HUES48 (cell line): ENCODE data around the gene PSMA3.
A peak's percentile ranks its signal among the peaks of the same experiment; 100 is the strongest.

Source experiments
- H3K27ac ChIP-seq: one replicate; pipeline ENCODE4 v1.7.0; 2013; ENCODE audit warnings: low read depth, low read length, inconsistent platforms
- H3K27me3 ChIP-seq: 2 replicates; pipeline ENCODE4 v1.6.1; 2013; ENCODE audit warnings: mild to moderate bottlenecking, low read length; ENCODE audit not compliant: control insufficient read depth, insufficient read depth
- H3K36me3 ChIP-seq: 2 replicates; pipeline ENCODE4 v1.6.1; 2013; ENCODE audit warnings: low read length; ENCODE audit not compliant: control insufficient read depth, insufficient read depth
- H3K4me1 ChIP-seq: 2 replicates; pipeline ENCODE4 v1.6.1; 2013; ENCODE audit warnings: mild to moderate bottlenecking, low read length; ENCODE audit not compliant: control insufficient read depth, insufficient read depth
- H3K4me3 ChIP-seq: 2 replicates; pipeline ENCODE4 v1.5.1; 2013; ENCODE audit warnings: mild to moderate bottlenecking, low read depth, low read length
- H3K9ac ChIP-seq: 2 replicates; pipeline ENCODE4 v1.6.1; 2013; ENCODE audit warnings: mild to moderate bottlenecking, low read depth, low read length, moderate library complexity
- H3K9me3 ChIP-seq: 2 replicates; pipeline ENCODE4 v1.6.1; 2013; ENCODE audit warnings: low read length; ENCODE audit not compliant: control insufficient read depth, insufficient read depth

The PSMA3 gene

GRCh38 chr14:58288106-58288792, 43.6 kb downstream of the PSMA3 start:
- no peak overlapping the region for H3K27ac ChIP-seq
- no peaks in the 10 kb centered on the region for H3K9me3 ChIP-seq
- no peaks in the 10 kb centered on the region for H3K4me1 ChIP-seq
- no peaks in the 10 kb centered on the region for H3K27me3 ChIP-seq
- peaks cover 98% of the 10 kb centered on the region for H3K36me3 ChIP-seq
- no peak overlapping the region for H3K4me3 ChIP-seq
- no peak overlapping the region for H3K9ac ChIP-seq

- no peak overlapping the region for H3K4me3 ChIP-seq
- no peaks in the 10 kb centered on the region for H3K27me3 ChIP-seq
- H3K36me3 ChIP-seq: peaks cover 90% of the 10 kb centered on the region
- no peak overlapping the region for H3K27ac ChIP-seq
- H3K9ac ChIP-seq: no peak overlapping the region
- peaks cover 3% of the 10 kb centered on the region; the same call in 1 of the 2 replicates for H3K4me1 ChIP-seq
- no peaks in the 10 kb centered on the region for H3K9me3 ChIP-seq
Observed at GRCh38 chr14:58291646-58292045, 47.0 kb downstream of the PSMA3 start.

GRCh38 chr14:58292187-58292586, 47.5 kb downstream of the PSMA3 start:
- no peak overlapping the region for H3K9ac ChIP-seq
- no peaks in the 10 kb centered on the region for H3K27me3 ChIP-seq
- peaks cover 3% of the 10 kb centered on the region; the same call in 1 of the 2 replicates for H3K4me1 ChIP-seq
- H3K4me3 ChIP-seq: no peak overlapping the region
- no peaks in the 10 kb centered on the region for H3K9me3 ChIP-seq
- no peak overlapping the region for H3K27ac ChIP-seq
- peaks cover 84% of the 10 kb centered on the region for H3K36me3 ChIP-seq

- peaks cover 64% of the 10 kb centered on the region for H3K36me3 ChIP-seq
Observed at GRCh38 chr14:58294201-58294600, 49.6 kb downstream of the PSMA3 start.

GRCh38 chr14:58296726-58297125, 52.1 kb downstream of the PSMA3 start:
- Histone ChIP-seq H3K9me3 (no peaks in the 10 kb centered on the region), H3K27me3 (no peaks in the 10 kb centered on the region), H3K4me3 (peak overlapping the region; percentile 96), H3K27ac (peak overlapping the region; percentile 100), H3K4me1 (peaks cover 7% of the 10 kb centered on the region; the same call in 1 of the 2 replicates), H3K9ac (peak overlapping the region; percentile 98), H3K36me3 (peaks cover 52% of the 10 kb centered on the region)

More at GRCh38 chr14:58294201-58294600, 49.6 kb downstream of the PSMA3 start:
- Histone ChIP-seq H3K4me3 (no peak overlapping the region), H3K9ac (no peak overlapping the region), H3K9me3 (no peaks in the 10 kb centered on the region), H3K4me1 (peaks cover 3% of the 10 kb centered on the region; the same call in 1 of the 2 replicates), H3K27me3 (no peaks in the 10 kb centered on the region), H3K27ac (no peak overlapping the region)

- Histone ChIP-seq H3K27me3 (no peaks in the 10 kb centered on the region), H3K9me3 (no peaks in the 10 kb centered on the region), H3K4me3 (peak overlapping the region; percentile 96), H3K9ac (peak overlapping the region; percentile 98), H3K4me1 (peaks cover 7% of the 10 kb centered on the region; the same call in 1 of the 2 replicates), H3K27ac (peak overlapping the region; percentile 100), H3K36me3 (peaks cover 48% of the 10 kb centered on the region)
Observed at GRCh38 chr14:58297412-58297761, 52.7 kb downstream of the PSMA3 start.

GRCh38 chr14:58297762-58298476, 53.3 kb downstream of the PSMA3 start:
- peak overlapping the region; percentile 100 for H3K27ac ChIP-seq
- peaks cover 7% of the 10 kb centered on the region; the same call in 1 of the 2 replicates for H3K4me1 ChIP-seq
- peak overlapping the region; percentile 98 for H3K9ac ChIP-seq
- H3K4me3 ChIP-seq: peak overlapping the region; percentile 96
- no peaks in the 10 kb centered on the region for H3K27me3 ChIP-seq
- no peaks in the 10 kb centered on the region for H3K9me3 ChIP-seq
- H3K36me3 ChIP-seq: peaks cover 43% of the 10 kb centered on the region

- Histone ChIP-seq H3K4me3 (peak within 1 kb of the TSS; percentile 96), H3K36me3 (peaks cover 45% of the 10 kb centered on the region), H3K9ac (peak within 1 kb of the TSS; percentile 98)
Observed at GRCh38 chr14:58298477-58299400, 54.1 kb downstream of the PSMA3 start, which contains the start of gene ARID4A. Gene ARID4A, plus strand, starts transcription at chr14:58298555. Its CDS starts 1,300 bp downstream, at chr14:58299855.

GRCh38 chr14:58299401-58300330, 55.0 kb downstream of the PSMA3 start:
- H3K27me3 ChIP-seq: no peaks in the 10 kb centered on the region
- H3K36me3 ChIP-seq: peaks cover 44% of the 10 kb centered on the region
- H3K9me3 ChIP-seq: no peaks in the 10 kb centered on the region
- peak overlapping the region; percentile 91 for H3K4me3 ChIP-seq
- peak overlapping the region; percentile 22; the same call in 1 of the 2 replicates for H3K9ac ChIP-seq
- peaks cover 7% of the 10 kb centered on the region; the same call in 1 of the 2 replicates for H3K4me1 ChIP-seq
- peak overlapping the region; percentile 76 for H3K27ac ChIP-seq

More at GRCh38 chr14:58298477-58299400, 54.1 kb downstream of the PSMA3 start, which contains the start of gene ARID4A:
- Histone ChIP-seq H3K27me3 (no peaks in the 10 kb centered on the region), H3K4me1 (peaks cover 7% of the 10 kb centered on the region; the same call in 1 of the 2 replicates), H3K9me3 (no peaks in the 10 kb centered on the region), H3K27ac (peak within 1 kb of the TSS; percentile 100)
